AG09319 (cell line): ENCODE data around the gene NR2C1.

Source experiments
- DNase-seq: peaks from one replicate; pipeline ENCODE4 v3.0.0-alpha.2; 2010; ENCODE audit warnings: low read depth; ENCODE audit errors: extremely low read depth
- TF ChIP-seq, protein P1 (sequence below): IDR thresholded peaks from 2 replicates; pipeline ENCODE4 v1.5.1; 2011; ENCODE audit warnings: low read depth, mild to moderate bottlenecking, inconsistent platforms, low read length, moderate library complexity

Gene NR2C1

DNA sequence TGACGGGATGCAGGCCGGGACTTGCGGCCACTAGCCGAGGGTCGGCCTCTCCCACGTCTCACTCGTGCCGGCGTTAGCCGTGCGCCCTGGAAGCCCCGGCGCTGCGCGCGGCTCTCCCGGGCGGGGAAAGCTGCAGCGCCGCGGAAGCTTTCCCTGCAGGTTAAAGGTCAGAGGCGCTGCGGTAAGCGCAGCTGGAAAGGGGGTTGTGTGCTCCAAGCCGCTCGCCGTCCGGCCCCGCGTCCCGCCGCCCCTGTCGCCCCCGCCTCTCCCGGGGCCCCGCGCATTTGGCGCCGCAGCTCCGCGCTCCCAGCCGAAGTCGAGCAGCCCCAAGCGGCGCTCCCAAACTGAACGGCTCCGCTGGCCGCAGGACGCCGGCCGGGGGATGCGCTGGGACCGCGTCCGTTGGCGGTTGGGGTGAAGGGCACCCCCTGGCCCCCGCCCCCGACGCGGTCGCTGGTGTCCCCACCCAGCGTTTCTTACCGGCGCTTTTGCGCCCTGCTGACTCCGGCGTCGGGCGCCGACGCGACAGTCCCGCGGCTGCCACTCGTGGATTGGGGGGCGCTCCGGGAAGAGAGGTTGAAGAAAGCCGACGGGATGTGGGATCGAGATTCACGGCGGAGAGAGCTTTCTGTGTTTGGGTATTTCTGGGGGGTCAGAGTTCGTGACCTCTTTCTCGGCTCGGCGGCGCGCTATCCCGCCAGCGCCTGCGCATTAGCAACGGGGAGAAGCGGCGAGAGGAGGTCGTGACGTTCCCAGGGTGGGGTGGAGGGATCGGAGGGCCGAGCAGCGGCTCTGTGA is at the start of gene NR2C1:
Gene NR2C1 (minus strand): TSS at position 719 of the 798 bp plus-strand sequence. CDS start 6,234 bp downstream, outside the sequence.
- peak; percentile 83 for DNase-seq
- TF ChIP-seq, protein P1, sequence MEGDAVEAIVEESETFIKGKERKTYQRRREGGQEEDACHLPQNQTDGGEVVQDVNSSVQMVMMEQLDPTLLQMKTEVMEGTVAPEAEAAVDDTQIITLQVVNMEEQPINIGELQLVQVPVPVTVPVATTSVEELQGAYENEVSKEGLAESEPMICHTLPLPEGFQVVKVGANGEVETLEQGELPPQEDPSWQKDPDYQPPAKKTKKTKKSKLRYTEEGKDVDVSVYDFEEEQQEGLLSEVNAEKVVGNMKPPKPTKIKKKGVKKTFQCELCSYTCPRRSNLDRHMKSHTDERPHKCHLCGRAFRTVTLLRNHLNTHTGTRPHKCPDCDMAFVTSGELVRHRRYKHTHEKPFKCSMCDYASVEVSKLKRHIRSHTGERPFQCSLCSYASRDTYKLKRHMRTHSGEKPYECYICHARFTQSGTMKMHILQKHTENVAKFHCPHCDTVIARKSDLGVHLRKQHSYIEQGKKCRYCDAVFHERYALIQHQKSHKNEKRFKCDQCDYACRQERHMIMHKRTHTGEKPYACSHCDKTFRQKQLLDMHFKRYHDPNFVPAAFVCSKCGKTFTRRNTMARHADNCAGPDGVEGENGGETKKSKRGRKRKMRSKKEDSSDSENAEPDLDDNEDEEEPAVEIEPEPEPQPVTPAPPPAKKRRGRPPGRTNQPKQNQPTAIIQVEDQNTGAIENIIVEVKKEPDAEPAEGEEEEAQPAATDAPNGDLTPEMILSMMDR, result no peak

DNA sequence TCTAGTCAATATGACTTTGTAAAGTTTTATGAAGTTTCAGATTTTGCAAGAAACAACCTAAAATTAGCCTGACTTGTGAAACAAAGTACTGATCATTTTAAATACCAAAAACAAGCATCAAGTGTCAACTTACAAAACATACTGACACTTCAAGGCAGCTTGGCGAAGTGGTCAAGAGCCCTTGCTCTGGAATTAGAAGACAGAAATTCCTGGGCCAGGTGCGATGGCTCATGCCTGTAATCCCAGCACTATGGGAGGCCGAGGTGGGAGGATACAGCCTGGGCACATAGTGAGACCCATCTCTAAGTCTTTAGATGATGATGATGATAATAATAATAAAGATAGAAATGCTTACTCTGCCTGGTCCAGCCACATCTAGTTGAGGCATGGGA is 45.4 kb upstream of the NR2C1 start:
- no peak for DNase-seq
- TF ChIP-seq, protein P1, result no peak

DNA sequence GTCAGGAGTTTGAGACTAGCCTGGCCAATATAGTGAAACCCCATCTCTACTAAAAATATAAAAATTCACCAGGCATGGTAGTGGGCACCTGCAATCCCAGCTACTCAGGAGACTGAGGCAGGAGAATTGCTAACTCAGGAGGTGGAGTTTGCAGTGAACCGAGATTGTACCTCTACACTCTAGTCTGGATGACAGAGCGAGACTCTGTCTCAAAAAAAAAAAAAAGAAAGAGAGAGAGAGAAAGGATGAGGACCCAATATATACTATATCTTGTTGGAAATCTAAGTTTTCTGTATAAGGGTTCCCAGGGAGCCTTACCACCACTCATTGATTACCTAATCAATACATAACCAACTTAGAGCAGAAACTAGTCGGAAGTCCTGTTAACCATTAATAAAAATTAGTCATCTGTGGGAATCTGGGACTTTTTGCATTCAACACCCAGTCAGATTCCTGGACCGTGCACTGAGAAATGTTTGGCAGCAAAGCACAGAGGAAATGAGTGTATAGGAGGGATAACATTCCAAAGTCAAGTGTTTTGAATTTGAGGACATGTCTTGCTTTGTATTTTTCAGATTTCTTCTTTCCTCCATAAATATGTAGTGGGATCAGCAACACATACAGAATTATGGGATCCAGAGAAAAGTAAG is 44.8 kb upstream of the NR2C1 start:
- DNase-seq, result peak; percentile 56
- TF ChIP-seq, protein P1, result no peak

- peak; percentile 48 for DNase-seq
- TF ChIP-seq, protein P1, result peak; percentile 45
Measured at GRCh38 chr12:95117178-95117599, 43.8 kb upstream of the NR2C1 start.

GRCh38 chr12:95116773-95117172 is 43.4 kb upstream of the NR2C1 start:
- DNase-seq, result no peak
- TF ChIP-seq, protein P1, result no peak

DNA sequence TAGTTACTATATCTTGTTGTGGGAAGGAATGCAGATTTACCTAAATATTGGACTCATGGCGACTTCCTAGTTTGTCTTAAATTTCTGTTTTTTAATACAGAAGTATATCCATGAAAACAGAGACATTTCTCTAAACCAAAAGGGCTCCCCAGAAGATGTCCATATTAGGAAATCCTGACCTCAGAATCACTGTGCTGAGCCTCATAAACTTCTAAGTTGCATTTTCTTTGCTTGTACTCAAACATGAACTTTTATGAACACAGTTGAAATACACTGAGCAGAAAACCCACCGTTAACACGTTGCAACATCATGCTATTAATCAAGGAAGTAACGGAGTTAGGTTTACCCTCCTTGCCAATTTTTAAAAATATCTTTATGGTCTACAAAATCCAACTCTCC is 42.9 kb upstream of the NR2C1 start:
- DNase-seq, result no peak
- TF ChIP-seq, protein P1, result no peak

DNA sequence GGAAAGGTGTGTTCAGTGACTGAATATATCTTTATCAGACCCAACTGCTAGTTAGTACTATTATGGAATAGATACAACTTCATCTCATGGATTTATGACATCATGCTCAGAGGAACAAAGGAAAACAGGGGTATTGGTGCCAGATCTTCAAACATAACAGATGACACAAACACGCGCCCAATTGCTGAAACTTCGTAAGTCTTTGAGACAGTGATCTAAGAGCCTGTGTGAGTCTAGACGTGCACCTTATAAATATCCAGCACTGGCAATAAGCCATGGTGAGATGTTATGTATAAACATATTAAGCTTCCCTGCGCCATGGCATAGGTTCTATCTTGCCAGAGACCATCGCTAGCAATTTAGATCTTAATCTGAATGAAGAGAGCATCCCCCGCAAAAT is 42.2 kb upstream of the NR2C1 start:
- TF ChIP-seq, protein P1, result no peak
- no peak for DNase-seq
